Measurements from ENCODE around the gene PDE10A. TPM values are rescaled to one million over a fixed set of nuclear protein-coding genes. Genes with fewer than 3 reads are reported as not detected.

Gene PDE10A
- total and polyA plus RNA-seq, 2 of the 8 experiments (the other 6 are each of a cell fraction or from before 2014, with no cell fraction given), result 1.1 to 2.4 TPM

DNA sequence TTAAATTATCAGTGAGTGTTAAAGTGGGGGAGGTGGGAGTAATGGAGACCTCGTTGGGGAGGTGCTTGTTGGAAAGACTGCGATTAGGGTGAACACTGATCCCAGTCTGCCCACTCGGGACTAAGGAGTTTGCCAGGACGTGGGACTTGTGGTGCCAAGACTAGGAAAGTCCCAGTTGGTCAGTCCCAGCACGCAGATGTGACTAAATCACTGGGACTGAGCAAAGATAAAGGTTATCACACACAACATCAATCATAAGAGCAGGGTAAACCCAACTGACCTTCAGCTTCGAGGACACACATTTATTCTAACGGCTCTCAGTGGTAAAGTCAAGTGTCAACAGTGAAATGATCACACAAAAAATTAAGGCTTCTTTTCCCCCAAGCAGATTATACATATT is 45.5 kb downstream of the PDE10A start (continued):
- TF ChIP-seq KDM1A (IDR thresholded peaks at IDR 0.05; ENCODE audit: borderline replicate concordance, low read length) (no peak), CTBP2 (IDR thresholded peaks at IDR 0.05; ENCODE audit: borderline replicate concordance, insufficient read depth, insufficient read length, low read length) (no peak), ATF3 (IDR thresholded peaks at IDR 0.05; ENCODE audit: insufficient read depth, low read depth, low read length) (no peak)
